ENCODE measurements around the gene REC114. TPM values are rescaled to one million over a fixed set of nuclear protein-coding genes. Genes with fewer than 3 reads are reported as not detected.

REC114 gene
- total RNA-seq, 1 donor = not detected

- TF ChIP-seq, protein P1, sequence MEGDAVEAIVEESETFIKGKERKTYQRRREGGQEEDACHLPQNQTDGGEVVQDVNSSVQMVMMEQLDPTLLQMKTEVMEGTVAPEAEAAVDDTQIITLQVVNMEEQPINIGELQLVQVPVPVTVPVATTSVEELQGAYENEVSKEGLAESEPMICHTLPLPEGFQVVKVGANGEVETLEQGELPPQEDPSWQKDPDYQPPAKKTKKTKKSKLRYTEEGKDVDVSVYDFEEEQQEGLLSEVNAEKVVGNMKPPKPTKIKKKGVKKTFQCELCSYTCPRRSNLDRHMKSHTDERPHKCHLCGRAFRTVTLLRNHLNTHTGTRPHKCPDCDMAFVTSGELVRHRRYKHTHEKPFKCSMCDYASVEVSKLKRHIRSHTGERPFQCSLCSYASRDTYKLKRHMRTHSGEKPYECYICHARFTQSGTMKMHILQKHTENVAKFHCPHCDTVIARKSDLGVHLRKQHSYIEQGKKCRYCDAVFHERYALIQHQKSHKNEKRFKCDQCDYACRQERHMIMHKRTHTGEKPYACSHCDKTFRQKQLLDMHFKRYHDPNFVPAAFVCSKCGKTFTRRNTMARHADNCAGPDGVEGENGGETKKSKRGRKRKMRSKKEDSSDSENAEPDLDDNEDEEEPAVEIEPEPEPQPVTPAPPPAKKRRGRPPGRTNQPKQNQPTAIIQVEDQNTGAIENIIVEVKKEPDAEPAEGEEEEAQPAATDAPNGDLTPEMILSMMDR (IDR thresholded peaks at IDR 0.05; ENCODE audit: insufficient read depth, low read length) = no peak
- DNase-seq (ENCODE audit: low read depth) = no peak
- no peak overlapping the region for H3K4me3 ChIP-seq (ENCODE audit: low read depth, low read length)
Measured at GRCh38 chr15:73599934-73600333, 157.0 kb downstream of the REC114 start.

GRCh38 chr15:73600413-73601335 lies 157.7 kb downstream of the REC114 start:
- TF ChIP-seq, protein P1 (IDR thresholded peaks at IDR 0.05; ENCODE audit: insufficient read depth, low read length) = no peak
- no peak overlapping the region for H3K4me3 ChIP-seq (ENCODE audit: low read depth, low read length)
- no peak for DNase-seq (ENCODE audit: low read depth)

DNA sequence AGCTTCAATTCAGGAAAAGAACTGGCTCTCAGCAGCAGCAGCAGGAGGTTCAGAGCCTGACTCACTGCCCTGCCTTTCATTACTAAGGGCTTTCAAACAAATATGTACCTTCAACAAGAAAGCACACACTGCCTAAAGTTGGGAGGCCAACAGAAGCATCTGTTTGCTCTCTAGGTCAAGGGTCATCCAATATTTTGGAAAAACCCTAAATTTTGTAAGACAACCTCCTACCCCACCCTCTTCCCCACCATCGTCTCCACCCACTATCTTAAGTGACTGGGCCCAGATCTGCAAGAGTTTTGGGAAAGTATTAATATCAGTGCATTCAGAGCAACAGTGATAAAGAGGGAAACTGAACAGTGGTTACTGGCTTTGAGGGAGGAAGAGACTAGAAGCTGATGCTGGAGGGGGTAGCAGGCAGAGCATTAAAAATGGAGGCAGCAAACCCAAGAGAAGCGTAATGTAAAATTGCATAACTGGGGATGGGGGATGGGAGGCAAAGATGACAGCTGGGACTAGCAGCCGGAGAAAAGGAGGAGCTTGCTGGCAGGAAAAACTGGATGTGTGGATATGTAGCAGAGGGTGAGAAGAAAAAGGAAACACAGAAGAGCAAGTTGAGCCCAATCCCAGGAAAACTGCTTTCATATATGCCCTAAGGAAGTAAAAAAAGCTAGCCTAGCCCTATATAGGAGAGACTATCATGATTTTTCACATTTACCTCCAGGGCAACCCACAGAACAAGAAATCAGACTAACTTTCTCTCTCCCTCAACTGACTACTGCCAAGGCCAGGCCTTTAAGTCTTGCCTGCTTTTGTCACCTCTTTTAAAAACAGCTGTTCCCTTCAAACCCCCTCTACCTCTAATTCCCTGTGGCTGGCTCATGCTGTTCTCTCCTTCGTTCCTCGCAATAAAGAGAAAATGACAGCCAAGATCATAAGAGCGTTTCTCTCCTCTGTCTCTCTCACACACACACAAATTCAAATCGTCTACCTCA lies 158.8 kb downstream of the REC114 start:
- peak; percentile 65 for DNase-seq (ENCODE audit: low read depth)
- H3K4me3 ChIP-seq (ENCODE audit: low read depth, low read length) = no peak overlapping the region
- TF ChIP-seq, protein P1 (IDR thresholded peaks at IDR 0.05; ENCODE audit: insufficient read depth, low read length) = no peak

DNA sequence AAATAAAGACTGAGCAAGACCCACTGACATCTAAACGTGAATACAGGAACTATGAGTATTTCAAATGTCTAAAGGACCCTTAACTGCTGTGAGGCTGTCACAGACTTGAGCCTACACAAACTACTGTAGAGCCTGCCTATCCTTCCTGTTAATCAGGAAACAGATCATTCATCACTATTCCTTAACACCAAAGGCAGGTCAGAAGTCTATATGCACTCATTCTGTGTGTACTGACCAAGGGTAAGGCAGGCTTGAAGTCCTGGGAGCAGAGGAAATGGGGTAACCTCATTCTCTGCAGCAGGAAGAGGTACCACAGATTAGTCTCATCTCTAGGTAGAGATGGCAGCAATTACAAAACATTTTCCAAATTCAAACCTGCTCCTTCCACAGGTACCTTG lies 159.5 kb downstream of the REC114 start:
- TF ChIP-seq, protein P1 (IDR thresholded peaks at IDR 0.05; ENCODE audit: insufficient read depth, low read length) = no peak
- no peak for DNase-seq (ENCODE audit: low read depth)
- no peak overlapping the region for H3K4me3 ChIP-seq (ENCODE audit: low read depth, low read length)

GRCh38 chr15:73602992-73603391 lies 160.0 kb downstream of the REC114 start:
- H3K4me3 ChIP-seq (ENCODE audit: low read depth, low read length) = no peak overlapping the region
- TF ChIP-seq, protein P1 (IDR thresholded peaks at IDR 0.05; ENCODE audit: insufficient read depth, low read length) = no peak
- no peak for DNase-seq (ENCODE audit: low read depth)

DNA sequence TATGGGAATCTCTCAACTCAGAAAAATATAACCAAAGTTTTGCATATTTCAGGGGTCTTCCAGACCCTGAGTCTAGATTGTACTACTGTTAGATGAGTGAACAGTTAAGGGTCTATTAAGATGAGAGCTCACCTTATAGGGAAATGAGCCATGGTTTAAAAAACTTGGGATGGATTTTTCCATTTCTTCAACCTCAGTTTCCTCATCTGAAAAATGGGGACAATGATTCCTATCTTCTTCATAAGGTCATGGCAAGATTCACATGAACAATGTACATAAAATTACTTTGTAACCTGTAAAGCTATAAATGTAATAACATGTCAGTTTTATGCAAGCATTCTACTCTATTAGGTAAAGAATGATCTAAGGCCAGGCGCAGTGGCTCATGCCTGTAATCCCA lies 161.5 kb downstream of the REC114 start:
- TF ChIP-seq, protein P1 (IDR thresholded peaks at IDR 0.05; ENCODE audit: insufficient read depth, low read length) = no peak
- DNase-seq (ENCODE audit: low read depth) = no peak

More for the DNA sequence above, 161.5 kb downstream of the REC114 start:
- H3K4me3 ChIP-seq (ENCODE audit: low read depth, low read length) = no peak overlapping the region
